Psoas muscle (tissue), 8 donors: ENCODE measurements around the gene SLC18A2. TPM values are rescaled to one million over a fixed set of nuclear protein-coding genes. Genes with fewer than 3 reads are reported as not detected.

ENCODE experiments used
- ATAC-seq, 4 donors: fragments of 200-7000 bp; cut with Tn5 transposase; one replicate each; pipeline ENCODE4 v1.9.1; 2020; ENCODE audit warnings: moderate library complexity in 3 of 4, mild to moderate bottlenecking in 2 of 4
- DNase-seq, 2 donors: peaks; one replicate each; pipeline ENCODE4 v3.0.0-alpha.2; 2020
- H3K27ac ChIP-seq: fragments of 200-600 bp; one replicate; pipeline ENCODE4 v1.8.0; 2022
- H3K27me3 ChIP-seq, 3 donors: fragments of 200-600 bp in 1 of 3; one replicate each; pipeline versions ENCODE4 v1.6.1 to v1.8.0; 2013 to 2022; ENCODE audit warnings: low read length in 2 of 3, mild to moderate bottlenecking in 2 of 3, moderate library complexity in 1 of 3; ENCODE audit not compliant: insufficient read depth in 3 of 3
- H3K36me3 ChIP-seq, 2 donors: fragments of 200-600 bp in 1 of 2; one replicate each; pipeline versions ENCODE4 v1.6.1 to v1.8.0; 2013 to 2022; ENCODE audit warnings: low read depth in 1 of 2, mild to moderate bottlenecking in 1 of 2, moderate library complexity in 1 of 2; ENCODE audit not compliant: insufficient read depth in 1 of 2
- H3K4me1 ChIP-seq: fragments of 200-600 bp; one replicate; pipeline ENCODE4 v1.8.0; 2022
- H3K4me3 ChIP-seq: fragments of 200-600 bp; one replicate; pipeline ENCODE4 v1.8.0; 2022; ENCODE audit warnings: mild to moderate bottlenecking
- H3K9me3 ChIP-seq: fragments of 200-600 bp; one replicate; pipeline ENCODE4 v1.8.0; 2022
- WGBS, 3 donors: extraction: QIAGEN DNeasy Blood & Tissue Kit; methylation state at CpG; one replicate each; pipeline versions ENCODE4 v1.1.6 to v1.1.7; 2013; 5-methylcytosine and 5-hydroxymethylcytosine counted together
- intact Hi-C, 2 donors: fragments of 100-400 bp; cut with DNase I; formaldehyde crosslinking; loops; one replicate each; pipeline versions ENCODE4 v1.11.0 to v1.14.2; 2022
- polyA plus RNA-seq, 3 donors: library from polyadenylated mRNA; stranded (reverse); fragments of 200-250 nt; gene quantifications; one replicate each; pipeline ENCODE4 v1.2.3, GENCODE V29; 2013
- total RNA-seq, 4 donors: library from RNA; stranded (reverse); fragmentation: NEBNext Ultra II Directional in 2 of 4; extraction: Animal tissue kit (Norgen Biotek cat#: 25700) in 2 of 4; gene quantifications; one replicate each; pipeline versions ENCODE4 v1.2.1 to v1.2.4, GENCODE V29; 2021 to 2023
- TF ChIP-seq, protein P1 (sequence below): fragments of 200-600 bp; IDR thresholded peaks from one replicate; pipeline ENCODE4 v1.8.0; 2022; ENCODE audit warnings: antibody characterized with exemption
- donor health status: healthy with polysubstance abuse.
- donor health status: DM: no; HTN: no; CAD: no; lungs with moderate emphysema.
- donor health status: Bipolar disorder and iron deficiency.
- donor health status: healthy.
- donor health status: DM: yes; HTN: yes; CAD: no.
- donor health status: DM: no; HTN: no; CAD: no.
- donor health status: DM: no; HTN: no; CAD: no.
- donor health status: DM: yes; HTN: yes; CAD: no.

Gene SLC18A2
- total and polyA plus RNA-seq, 7 donors: 0.01 to 0.27 (median 0.10) TPM

DNA sequence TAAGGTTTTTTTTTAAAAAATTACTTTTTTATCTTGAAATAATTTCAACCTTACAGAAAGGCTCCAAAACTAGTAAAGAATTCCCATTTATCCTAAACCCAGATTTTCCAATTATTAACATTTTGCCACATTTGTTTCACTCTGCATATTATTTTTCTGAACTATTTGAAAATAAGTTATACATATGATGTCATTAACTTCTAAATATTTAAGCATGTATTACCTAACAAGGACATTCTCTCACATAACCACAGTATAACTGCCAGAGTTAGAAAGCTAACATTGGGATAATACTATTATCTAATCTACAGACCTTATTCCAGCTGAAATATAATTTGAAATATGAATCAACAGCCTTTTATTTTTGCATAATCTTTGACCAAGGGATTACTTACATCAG, 65.8 kb downstream of the SLC18A2 start:
- no peak overlapping the region for H3K27ac ChIP-seq
- ATAC-seq (no peak), DNase-seq (no peak)
- H3K4me3 ChIP-seq: no peak overlapping the region
- intact Hi-C loops: no loop called here
- H3K4me1 ChIP-seq: no peaks in the 10 kb centered on the region
- H3K36me3 ChIP-seq: no peaks in the 10 kb centered on the region
- H3K9me3 ChIP-seq: no peaks in the 10 kb centered on the region
- H3K27me3 ChIP-seq: no peaks in the 10 kb centered on the region
- TF ChIP-seq, protein P1, sequence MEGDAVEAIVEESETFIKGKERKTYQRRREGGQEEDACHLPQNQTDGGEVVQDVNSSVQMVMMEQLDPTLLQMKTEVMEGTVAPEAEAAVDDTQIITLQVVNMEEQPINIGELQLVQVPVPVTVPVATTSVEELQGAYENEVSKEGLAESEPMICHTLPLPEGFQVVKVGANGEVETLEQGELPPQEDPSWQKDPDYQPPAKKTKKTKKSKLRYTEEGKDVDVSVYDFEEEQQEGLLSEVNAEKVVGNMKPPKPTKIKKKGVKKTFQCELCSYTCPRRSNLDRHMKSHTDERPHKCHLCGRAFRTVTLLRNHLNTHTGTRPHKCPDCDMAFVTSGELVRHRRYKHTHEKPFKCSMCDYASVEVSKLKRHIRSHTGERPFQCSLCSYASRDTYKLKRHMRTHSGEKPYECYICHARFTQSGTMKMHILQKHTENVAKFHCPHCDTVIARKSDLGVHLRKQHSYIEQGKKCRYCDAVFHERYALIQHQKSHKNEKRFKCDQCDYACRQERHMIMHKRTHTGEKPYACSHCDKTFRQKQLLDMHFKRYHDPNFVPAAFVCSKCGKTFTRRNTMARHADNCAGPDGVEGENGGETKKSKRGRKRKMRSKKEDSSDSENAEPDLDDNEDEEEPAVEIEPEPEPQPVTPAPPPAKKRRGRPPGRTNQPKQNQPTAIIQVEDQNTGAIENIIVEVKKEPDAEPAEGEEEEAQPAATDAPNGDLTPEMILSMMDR: no peak

DNA sequence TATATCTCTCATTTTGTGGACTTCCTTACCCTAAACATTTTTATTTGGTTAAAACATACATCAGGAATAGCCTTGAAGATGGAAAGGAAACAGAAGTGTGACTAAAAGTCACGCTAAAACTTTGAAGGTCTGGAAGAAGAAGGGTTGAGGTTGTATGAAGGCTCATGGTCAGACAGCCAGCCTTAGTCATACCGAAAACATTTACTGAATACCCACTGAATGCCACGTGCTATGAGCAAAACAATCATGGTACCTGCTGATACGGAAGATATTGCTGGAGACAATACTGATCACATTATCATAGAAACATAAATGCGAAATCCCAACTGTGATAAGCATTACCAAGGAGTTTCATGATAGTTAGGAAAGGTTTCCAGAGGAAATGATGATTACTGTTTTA, 70.3 kb downstream of the SLC18A2 start:
- intact Hi-C loops: no loop called here
- Histone ChIP-seq H3K27me3 (no peaks in the 10 kb centered on the region), H3K4me3 (no peak overlapping the region), H3K9me3 (no peaks in the 10 kb centered on the region), H3K27ac (no peak overlapping the region), H3K36me3 (no peaks in the 10 kb centered on the region), H3K4me1 (no peaks in the 10 kb centered on the region)
- ATAC-seq: no peak
- TF ChIP-seq, protein P1: no peak
- 96 to 97% (median 97%) methylated on average over 5 of the region's 5 CpGs for WGBS, 3 donors
- DNase-seq: no peak

DNA sequence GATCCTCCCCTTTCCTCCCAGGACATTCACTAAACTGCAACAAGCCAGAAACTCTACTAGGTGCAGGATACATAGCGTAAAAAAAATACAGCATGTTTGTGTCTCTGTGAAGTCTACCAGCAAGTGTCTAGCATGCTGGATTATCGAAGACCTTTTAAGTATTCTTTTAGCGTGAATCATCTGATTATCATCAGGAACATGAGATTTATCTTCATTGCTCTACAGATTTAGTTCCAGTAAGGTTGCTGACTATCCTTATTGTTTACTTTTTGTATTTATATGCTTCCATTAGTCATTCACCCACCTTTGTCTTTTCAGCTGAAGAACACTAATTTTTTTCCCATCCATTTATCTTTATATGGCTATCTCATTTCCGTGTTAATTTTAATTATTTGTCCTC, 71.5 kb downstream of the SLC18A2 start:
- Histone ChIP-seq H3K36me3 (peaks cover 0 to under 1% of the 10 kb centered on the region in 2 donors), H3K4me3 (no peak overlapping the region), H3K9me3 (no peaks in the 10 kb centered on the region), H3K4me1 (no peaks in the 10 kb centered on the region), H3K27me3 (no peaks in the 10 kb centered on the region), H3K27ac (no peak overlapping the region)
- TF ChIP-seq, protein P1: no peak
- DNase-seq: no peak
- ATAC-seq: no peak
- intact Hi-C loops: no loop called here
- 95 to 98% (median 97%) methylated on average over 4 of the region's 4 CpGs for WGBS, 3 donors

DNA sequence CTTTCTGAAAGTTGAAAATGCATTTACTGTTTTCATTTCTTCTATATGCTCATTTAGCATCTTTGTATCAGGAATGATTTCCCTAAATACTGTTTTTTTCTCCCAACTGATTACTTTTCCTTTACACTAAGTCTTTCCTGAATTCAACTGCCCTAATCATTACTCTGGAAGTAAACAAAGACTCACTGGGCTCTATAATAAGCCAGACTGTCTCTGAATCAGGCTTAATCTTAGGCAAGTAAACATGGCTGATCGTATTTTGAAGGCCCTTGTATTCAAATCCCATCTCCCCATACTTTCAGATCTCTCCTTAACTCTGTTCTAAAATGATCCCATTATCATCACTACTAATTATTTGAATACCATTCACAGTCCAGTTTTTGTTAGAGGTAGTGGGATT, 72.7 kb downstream of the SLC18A2 start:
- Histone ChIP-seq H3K9me3 (no peaks in the 10 kb centered on the region), H3K4me1 (no peaks in the 10 kb centered on the region), H3K36me3 (peaks cover 0 to 3% of the 10 kb centered on the region in 2 donors), H3K27ac (no peak overlapping the region), H3K27me3 (no peaks in the 10 kb centered on the region), H3K4me3 (no peak overlapping the region)
- WGBS, 3 donors: 94 to 99% (median 97%) methylated on average over 1 of the region's 1 CpG
- TF ChIP-seq, protein P1: no peak
- ATAC-seq (no peak), DNase-seq (no peak)
- intact Hi-C loops: no loop called here

DNA sequence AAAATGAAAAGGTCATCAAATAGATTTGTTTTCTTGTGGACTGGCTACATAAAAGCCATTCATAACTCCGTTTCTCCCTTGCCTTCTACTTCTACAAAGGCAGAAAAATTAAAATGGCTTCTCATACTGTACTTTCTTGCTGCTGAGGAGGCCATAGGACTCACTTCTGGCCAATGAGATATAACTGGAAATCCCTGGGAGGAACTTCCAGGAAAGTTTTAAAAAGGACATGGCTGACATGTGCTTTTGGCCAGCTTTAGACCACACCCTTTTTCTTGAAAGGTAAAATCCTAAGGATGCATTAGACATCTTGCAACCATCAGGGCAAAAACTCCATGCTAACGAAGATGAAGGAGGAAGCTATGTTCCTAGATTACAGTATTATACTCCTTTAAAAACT, 75.8 kb downstream of the SLC18A2 start:
- no peak overlapping the region for H3K4me3 ChIP-seq

More for the DNA sequence above, 75.8 kb downstream of the SLC18A2 start:
- Histone ChIP-seq H3K36me3 (peaks cover 0 to 3% of the 10 kb centered on the region in 2 donors), H3K9me3 (no peaks in the 10 kb centered on the region), H3K27me3 (no peaks in the 10 kb centered on the region), H3K4me1 (no peaks in the 10 kb centered on the region), H3K27ac (no peak overlapping the region)
- no peak for DNase-seq
- TF ChIP-seq, protein P1: no peak
- 93 to 96% (median 96%) methylated on average over 2 of the region's 2 CpGs for WGBS, 3 donors
- intact Hi-C loops: no loop called here
- ATAC-seq: no peak
